ENCODE measurements around the gene GOLGA6D. TPM values are rescaled to one million over a fixed set of nuclear protein-coding genes. Genes with fewer than 3 reads are reported as not detected.
"Not testable (repeated sequence)": the region's sequence is repeated elsewhere in the genome, so short reads cannot be mapped to it uniquely, and the experiment has no call there.

Gene GOLGA6D
- total RNA-seq, 1 experiment from 2014 or later, result 0.12 TPM

- intact Hi-C loops (cut with micrococcal nuclease); H3K9me2 ChIP-seq (ENCODE audit: insufficient read depth); POLR2A ChIA-PET; H3K9ac ChIP-seq (ENCODE audit: low read length); H3K4me1 ChIP-seq (ENCODE audit: control insufficient read depth in 1 of 2, insufficient read depth in 2 of 2, low read length in 2 of 2); H2AFZ ChIP-seq (ENCODE audit: low read depth, low read length, poor library complexity, severe bottlenecking); H4K20me1 ChIP-seq (ENCODE audit: insufficient read depth); RAD21 ChIA-PET (ENCODE audit: low non-redundant PET in 1 of 2, low total read pairs in 2 of 2, uncharacterized antibody in 2 of 2, unreplicated experiment in 2 of 2); BruUV-seq (replicated peaks); H3K4me3 ChIP-seq (replicated peaks in 1 of 2; ENCODE audit: low read depth in 1 of 2, low read length in 2 of 2); H3K79me2 ChIP-seq (ENCODE audit: insufficient read depth, low read length); H3K36me3 ChIP-seq (ENCODE audit: control insufficient read depth in 1 of 2, insufficient read depth in 2 of 2, low read length in 2 of 2); DNase-seq (ENCODE audit: low read depth, low spot score); H3K9me3 ChIP-seq (ENCODE audit: control insufficient read depth in 1 of 2, insufficient read depth in 1 of 2, low read depth in 1 of 2, low read length in 2 of 2); H3K27me3 ChIP-seq (ENCODE audit: insufficient read depth, low read length); H3K27ac ChIP-seq (ENCODE audit: low read depth, low read length): not testable (repeated sequence)
- peak overlapping the region; percentile 35; the same call in 1 of the 2 replicates for H3K4me2 ChIP-seq (ENCODE audit: low read length)
- ATAC-seq, result peak; percentile 96
- CTCF ChIA-PET, result interaction anchor here (1.5 kb wide), 1 partner anchor 304 kb away, joined by 3 read pairs; no protein-coding TSS in a partner anchor
- peak; percentile 35 to 80 (median 45) for TF ChIP-seq CTCF (IDR thresholded peaks at IDR 0.05 in 2 of 3, conservative IDR thresholded peaks at IDR 0.05 in 1 of 3; ENCODE audit: borderline replicate concordance in 1 of 3, insufficient read depth in 1 of 3, low read depth in 2 of 3, low read length in 2 of 3)
These were observed 16.7 kb downstream of the GOLGA6D start for GRCh38 chr15:75299311-75299688.

- intact Hi-C loops (cut with micrococcal nuclease); H2AFZ ChIP-seq (ENCODE audit: low read depth, low read length, poor library complexity, severe bottlenecking); H3K79me2 ChIP-seq (ENCODE audit: insufficient read depth, low read length); BruUV-seq (replicated peaks); ATAC-seq; H3K27me3 ChIP-seq (ENCODE audit: insufficient read depth, low read length); H3K4me3 ChIP-seq (replicated peaks in 1 of 2; ENCODE audit: low read depth in 1 of 2, low read length in 2 of 2); H3K4me2 ChIP-seq (ENCODE audit: low read length); POLR2A ChIA-PET; RAD21 ChIA-PET (ENCODE audit: low non-redundant PET in 1 of 2, low total read pairs in 2 of 2, uncharacterized antibody in 2 of 2, unreplicated experiment in 2 of 2); H3K9me3 ChIP-seq (ENCODE audit: control insufficient read depth in 1 of 2, insufficient read depth in 1 of 2, low read depth in 1 of 2, low read length in 2 of 2); H3K36me3 ChIP-seq (ENCODE audit: control insufficient read depth in 1 of 2, insufficient read depth in 2 of 2, low read length in 2 of 2); H3K27ac ChIP-seq (ENCODE audit: low read depth, low read length); H3K4me1 ChIP-seq (ENCODE audit: control insufficient read depth in 1 of 2, insufficient read depth in 2 of 2, low read length in 2 of 2); H3K9me2 ChIP-seq (ENCODE audit: insufficient read depth); DNase-seq (ENCODE audit: low read depth, low spot score); H4K20me1 ChIP-seq (ENCODE audit: insufficient read depth); H3K9ac ChIP-seq (ENCODE audit: low read length): not testable (repeated sequence)
- CTCF ChIA-PET, result interaction anchor here (1.0 to 1.5 kb wide), 2 partner anchors 305 to 1235 kb away, joined by 3 to 5 read pairs; no protein-coding TSS in a partner anchor
These were observed 17.4 kb downstream of the GOLGA6D start for GRCh38 chr15:75300026-75300425.
